SK-N-SH treated with all-trans-retinoic acid at 6 μM for 48 hours (cell line): ENCODE data around the gene PHLDB1.
"Not testable (repeated sequence)": the region's sequence is repeated elsewhere in the genome, so short reads cannot be mapped to it uniquely, and the experiment has no call there.

ENCODE experiments used
- ATAC-seq: fragments of 200-7000 bp; cut with Tn5 transposase; 3 replicates; pipeline ENCODE4 v1.9.1; 2020; ENCODE audit warnings: mild to moderate bottlenecking, moderate library complexity
- ARNTL ChIP-seq: fragments of 450-650 bp; formaldehyde crosslinking; IDR thresholded peaks from 2 replicates; pipeline ENCODE4 v1.5.0; 2020; ENCODE audit warnings: low read depth, mild to moderate bottlenecking, moderate library complexity, borderline replicate concordance
- ESRRG ChIP-seq: fragments of 250-450 bp; sonication (Bioruptor Pico); IDR thresholded peaks from 2 replicates; pipeline ENCODE4 v1.6.1; 2021; ENCODE audit warnings: mild to moderate bottlenecking
- GLIS3 ChIP-seq: fragments of 250-450 bp; sonication (Bioruptor Pico); IDR thresholded peaks from 2 replicates; pipeline ENCODE4 v1.5.0; 2020; ENCODE audit warnings: mild to moderate bottlenecking, moderate library complexity
- OSR1 ChIP-seq: fragments of 250-450 bp; sonication (Bioruptor Pico); IDR thresholded peaks from 2 replicates; pipeline ENCODE4 v1.8.0; 2022; ENCODE audit warnings: moderate library complexity, mild to moderate bottlenecking, inconsistent platforms
- PPARA ChIP-seq: fragments of 250-450 bp; sonication (Bioruptor Pico); IDR thresholded peaks from 2 replicates; pipeline ENCODE4 v1.5.0; 2020; ENCODE audit warnings: mild to moderate bottlenecking, borderline replicate concordance
- RARB ChIP-seq: fragments of 250-450 bp; sonication (Bioruptor Pico); IDR thresholded peaks from 2 replicates; pipeline ENCODE4 v1.8.0; 2021; ENCODE audit warnings: mild to moderate bottlenecking, moderate library complexity
- SNAI2 ChIP-seq: fragments of 250-450 bp; sonication (Bioruptor Pico); IDR thresholded peaks from 2 replicates; pipeline ENCODE4 v1.5.0; 2020; ENCODE audit warnings: mild to moderate bottlenecking, moderate library complexity
- TCF4 ChIP-seq: fragments of 250-450 bp; sonication (Bioruptor Pico); IDR thresholded peaks from 2 replicates; pipeline ENCODE4 v1.8.0; 2021; ENCODE audit warnings: mild to moderate bottlenecking, moderate library complexity, borderline replicate concordance
- TOX ChIP-seq: fragments of 250-450 bp; sonication (Bioruptor Pico); IDR thresholded peaks from 2 replicates; pipeline ENCODE4 v1.8.0; 2021; ENCODE audit warnings: mild to moderate bottlenecking, moderate library complexity, borderline replicate concordance
- ZC3H10 ChIP-seq: fragments of 250-450 bp; sonication (Bioruptor Pico); IDR thresholded peaks from 2 replicates; pipeline ENCODE4 v1.5.1; 2021; ENCODE audit warnings: mild to moderate bottlenecking, moderate library complexity
- ZFP3 ChIP-seq: fragments of 250-450 bp; sonication (Bioruptor Pico); IDR thresholded peaks from 2 replicates; pipeline ENCODE4 v1.5.0; 2020; ENCODE audit warnings: mild to moderate bottlenecking, moderate library complexity
- ZFP30 ChIP-seq: fragments of 450-650 bp; formaldehyde crosslinking; IDR thresholded peaks from 2 replicates; pipeline ENCODE4 v1.5.0; 2022; ENCODE audit warnings: mild to moderate bottlenecking, moderate library complexity
- ZNF70 ChIP-seq: fragments of 450-650 bp; formaldehyde crosslinking; IDR thresholded peaks from 2 replicates; pipeline ENCODE4 v1.5.0; 2020; ENCODE audit warnings: mild to moderate bottlenecking, moderate library complexity
- TF ChIP-seq, protein P1 (sequence below): fragments of 250-450 bp; sonication (Bioruptor Pico); IDR thresholded peaks from 2 replicates; pipeline ENCODE4 v1.5.1; 2020; ENCODE audit warnings: low read depth, mild to moderate bottlenecking, moderate library complexity
- TF ChIP-seq, protein P2 (sequence below): fragments of 250-450 bp; sonication (Bioruptor Pico); IDR thresholded peaks from 2 replicates; pipeline ENCODE4 v1.8.0; 2020; ENCODE audit warnings: mild to moderate bottlenecking, moderate library complexity, borderline replicate concordance

Gene PHLDB1

DNA sequence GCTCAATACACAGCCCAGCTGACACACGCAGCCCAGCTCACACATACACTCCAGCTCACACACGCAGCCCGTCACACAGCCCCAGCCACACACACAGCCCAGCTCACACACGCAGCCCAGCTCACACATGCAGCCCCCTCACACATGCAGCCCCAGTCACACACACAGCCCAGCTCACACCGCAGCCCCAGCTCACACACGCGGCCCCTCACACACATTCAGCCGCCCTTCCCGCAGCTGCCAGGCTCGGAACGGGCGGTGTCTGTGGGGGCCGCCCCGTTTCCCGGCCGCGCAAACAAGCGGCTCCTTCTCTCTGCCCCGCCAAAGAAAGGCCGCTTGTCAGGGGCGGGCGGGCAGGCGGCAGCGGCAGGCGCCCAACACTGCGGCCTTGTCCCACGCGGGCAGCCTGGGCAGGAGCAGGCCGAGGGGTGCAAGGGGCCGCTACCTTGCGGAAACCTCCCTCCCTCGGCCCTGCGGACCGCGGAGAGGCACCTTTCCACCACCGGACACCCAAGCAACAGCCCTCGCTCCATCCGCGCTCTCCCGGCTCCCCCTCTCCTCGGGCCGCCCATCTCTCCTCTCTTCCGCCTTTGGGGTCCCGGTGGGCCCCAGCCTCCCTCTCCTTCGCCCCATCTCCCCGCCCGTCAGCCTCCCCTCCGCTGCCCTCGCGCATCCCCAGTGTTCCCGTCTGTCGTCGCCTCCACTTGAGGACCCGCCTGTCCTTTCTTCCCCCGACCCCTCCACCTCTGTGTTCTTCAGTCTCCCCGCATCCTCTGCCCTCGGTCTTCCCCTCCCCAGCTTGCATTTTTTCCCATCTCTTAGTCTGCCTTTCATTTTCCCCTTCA, 2.2 kb downstream of the PHLDB1 start:
- ATAC-seq: no peak
- TF ChIP-seq, protein P1, sequence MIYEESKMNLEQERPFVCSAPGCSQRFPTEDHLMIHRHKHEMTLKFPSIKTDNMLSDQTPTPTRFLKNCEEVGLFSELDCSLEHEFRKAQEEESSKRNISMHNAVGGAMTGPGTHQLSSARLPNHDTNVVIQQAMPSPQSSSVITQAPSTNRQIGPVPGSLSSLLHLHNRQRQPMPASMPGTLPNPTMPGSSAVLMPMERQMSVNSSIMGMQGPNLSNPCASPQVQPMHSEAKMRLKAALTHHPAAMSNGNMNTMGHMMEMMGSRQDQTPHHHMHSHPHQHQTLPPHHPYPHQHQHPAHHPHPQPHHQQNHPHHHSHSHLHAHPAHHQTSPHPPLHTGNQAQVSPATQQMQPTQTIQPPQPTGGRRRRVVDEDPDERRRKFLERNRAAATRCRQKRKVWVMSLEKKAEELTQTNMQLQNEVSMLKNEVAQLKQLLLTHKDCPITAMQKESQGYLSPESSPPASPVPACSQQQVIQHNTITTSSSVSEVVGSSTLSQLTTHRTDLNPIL: no peak
- TF ChIP-seq TOX (CRISPR knock-in tag): no peak
- no peak for TF ChIP-seq ESRRG (CRISPR knock-in tag)

DNA sequence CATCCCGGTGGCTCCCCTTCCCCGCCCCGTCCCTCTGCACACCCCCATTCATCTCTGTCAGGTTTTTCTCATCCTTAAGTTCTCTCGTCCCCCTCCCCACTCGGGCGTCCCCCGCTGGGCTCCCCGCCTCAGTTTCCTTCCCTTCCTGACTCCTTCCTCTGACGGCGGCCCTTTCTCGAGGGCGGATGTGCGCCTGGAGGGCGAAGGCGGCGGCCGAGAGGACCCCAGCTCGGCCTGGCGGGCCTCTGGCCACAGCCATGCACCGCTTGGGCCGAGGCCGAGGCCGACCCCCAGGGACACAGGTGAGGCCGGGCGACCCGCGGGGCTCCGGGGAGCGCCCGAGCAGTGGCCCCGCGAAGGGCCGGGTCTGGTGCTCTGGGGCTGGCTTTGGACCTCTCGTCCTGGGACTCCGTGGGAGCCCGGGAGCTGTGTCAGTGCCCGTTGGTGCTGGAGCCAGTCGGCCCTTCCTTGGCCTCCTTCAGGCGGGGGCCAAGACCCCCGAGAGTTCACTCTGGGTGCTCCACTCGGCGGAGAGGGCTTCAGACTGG, 2.9 kb downstream of the PHLDB1 start:
- TF ChIP-seq PPARA (CRISPR knock-in tag) (no peak), ZFP30 (CRISPR knock-in tag) (no peak), TCF4 (CRISPR knock-in tag) (no peak), SNAI2 (CRISPR knock-in tag) (no peak), ZFP3 (CRISPR knock-in tag) (no peak)
- no peak for ATAC-seq

DNA sequence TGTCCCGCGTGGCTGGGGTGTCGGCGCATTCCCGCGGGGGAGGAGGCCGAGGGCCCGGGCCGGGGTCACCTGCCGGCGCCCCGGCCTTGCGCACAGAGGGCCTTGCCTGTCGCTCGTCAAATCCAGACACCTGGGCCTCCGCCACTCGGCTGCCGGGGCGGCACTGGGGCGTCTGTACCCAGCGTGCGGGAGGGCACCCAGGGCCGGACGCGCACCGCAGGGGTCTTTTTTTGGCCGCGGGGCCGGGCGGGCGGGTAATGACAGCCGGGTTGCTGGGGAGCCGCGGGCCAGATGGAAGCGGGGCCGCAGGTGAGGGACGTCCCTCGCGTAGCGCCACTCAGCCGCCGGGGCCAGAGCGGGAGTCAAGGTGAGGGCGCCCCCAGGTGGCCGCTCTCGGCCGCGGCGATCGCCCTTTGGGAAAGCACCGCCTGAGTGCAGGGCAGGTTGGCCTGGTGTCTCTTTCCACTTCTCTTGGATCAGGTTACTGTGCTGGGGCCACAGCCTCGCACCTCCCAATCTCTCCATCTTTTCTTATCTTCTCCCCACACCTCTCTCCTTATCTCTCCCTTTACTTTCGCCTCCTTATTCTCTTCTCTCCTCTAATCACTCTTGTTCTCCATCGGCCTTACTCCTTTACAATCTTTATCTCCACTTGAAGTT, 3.5 kb downstream of the PHLDB1 start:
- TF ChIP-seq ZNF70 (CRISPR knock-in tag) (no peak), SNAI2 (CRISPR knock-in tag) (no peak)
- no peak for ATAC-seq

DNA sequence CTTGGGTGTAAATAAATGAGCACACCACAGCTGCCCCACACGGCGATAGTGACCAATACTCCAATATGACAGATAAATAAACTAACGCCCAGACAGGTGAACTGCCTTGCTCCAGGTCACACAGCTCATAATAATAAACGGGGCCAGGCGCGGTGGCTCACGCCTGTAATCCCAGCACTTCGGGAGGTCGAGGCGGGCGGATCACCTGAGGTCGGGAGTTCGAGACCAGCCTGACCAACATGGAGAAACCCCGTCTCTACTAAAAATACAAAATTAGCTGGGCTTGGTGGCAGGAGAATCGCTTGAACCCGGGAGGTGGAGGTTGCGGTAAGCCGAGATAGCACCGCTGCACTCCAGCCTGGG, 4.0 kb downstream of the PHLDB1 start:
- ATAC-seq: not testable (repeated sequence)

DNA sequence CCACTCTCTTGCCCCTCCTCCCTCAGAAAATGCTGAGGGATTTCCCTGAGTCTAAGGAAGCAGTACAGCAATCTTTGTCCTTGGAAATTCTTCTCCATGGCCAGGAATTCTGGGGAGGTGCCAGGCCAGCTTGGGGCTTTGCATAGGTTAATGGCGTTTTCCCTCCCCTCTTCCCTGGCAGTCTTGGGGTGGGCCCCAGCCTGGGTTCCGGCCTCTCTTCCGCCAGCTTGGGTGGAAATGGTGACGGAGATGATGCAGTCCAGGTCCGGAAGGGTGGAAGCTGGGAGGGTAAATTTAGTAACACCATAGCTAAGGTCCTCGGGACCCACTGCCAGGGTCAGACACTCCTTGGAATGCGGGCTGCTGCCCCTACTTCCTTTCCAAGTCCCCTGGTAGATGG, 5.0 kb downstream of the PHLDB1 start:
- ATAC-seq: no peak
- TF ChIP-seq OSR1 (no peak), ZNF70 (CRISPR knock-in tag) (no peak), ZFP30 (CRISPR knock-in tag) (no peak), GLIS3 (CRISPR knock-in tag) (no peak)
- TF ChIP-seq, protein P1: no peak

DNA sequence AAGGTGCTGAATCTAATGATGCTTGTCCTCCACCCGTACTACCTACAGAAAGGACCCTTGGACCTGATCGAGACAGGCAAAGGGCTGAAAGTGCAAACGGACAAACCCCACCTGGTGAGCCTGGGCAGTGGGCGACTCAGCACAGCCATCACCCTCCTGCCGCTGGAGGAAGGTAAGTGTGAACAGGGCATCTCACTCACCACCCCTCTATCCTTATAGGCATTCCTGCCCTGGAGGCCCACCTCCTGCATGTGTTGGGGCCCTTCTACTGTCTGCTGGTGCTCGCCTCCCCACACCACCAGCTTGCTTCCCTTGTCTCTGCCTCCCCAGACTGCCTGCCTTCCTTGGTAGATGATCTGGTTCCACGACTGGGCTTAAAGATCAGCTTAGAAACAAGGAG, 7.1 kb downstream of the PHLDB1 start:
- ATAC-seq: no peak
- TF ChIP-seq ESRRG (CRISPR knock-in tag) (no peak), GLIS3 (CRISPR knock-in tag) (no peak)

DNA sequence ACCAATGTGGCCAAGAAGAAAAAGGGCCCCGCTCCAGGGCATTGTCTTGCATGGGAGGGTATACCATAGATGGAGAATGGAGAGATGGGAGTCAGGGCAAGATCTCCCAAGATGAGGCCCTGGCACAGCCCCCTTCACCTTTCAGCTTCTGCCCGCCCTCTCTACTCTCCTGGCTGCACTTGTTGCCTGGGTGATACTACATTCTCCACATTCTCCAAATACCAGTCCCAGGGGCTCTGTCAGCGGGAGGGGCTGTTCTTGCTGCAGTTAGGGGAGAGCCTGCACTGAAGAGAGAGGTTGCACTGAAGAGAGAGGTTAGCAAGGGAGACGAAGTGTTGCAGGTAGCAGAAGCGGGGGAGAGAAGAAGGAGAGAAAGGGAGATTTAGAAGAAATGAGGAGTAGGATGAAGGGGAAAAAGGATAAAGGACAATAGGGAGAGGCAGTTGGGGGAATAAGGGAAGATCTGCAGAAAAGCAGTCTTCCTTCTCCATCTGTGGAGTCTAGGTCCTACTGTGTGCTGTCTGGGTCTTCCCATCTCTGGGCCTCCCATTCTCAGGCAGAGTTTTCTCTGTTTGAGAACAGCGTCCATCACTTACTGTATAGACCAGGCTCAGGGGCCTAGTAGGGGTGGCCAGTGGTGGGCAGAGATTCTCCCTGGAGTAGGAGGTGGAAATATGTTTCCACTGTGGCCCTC, 8.0 kb downstream of the PHLDB1 start:
- TF ChIP-seq RARB (CRISPR knock-in tag): no peak
- no peak for TF ChIP-seq ESRRG (CRISPR knock-in tag)
- TF ChIP-seq, protein P2, sequence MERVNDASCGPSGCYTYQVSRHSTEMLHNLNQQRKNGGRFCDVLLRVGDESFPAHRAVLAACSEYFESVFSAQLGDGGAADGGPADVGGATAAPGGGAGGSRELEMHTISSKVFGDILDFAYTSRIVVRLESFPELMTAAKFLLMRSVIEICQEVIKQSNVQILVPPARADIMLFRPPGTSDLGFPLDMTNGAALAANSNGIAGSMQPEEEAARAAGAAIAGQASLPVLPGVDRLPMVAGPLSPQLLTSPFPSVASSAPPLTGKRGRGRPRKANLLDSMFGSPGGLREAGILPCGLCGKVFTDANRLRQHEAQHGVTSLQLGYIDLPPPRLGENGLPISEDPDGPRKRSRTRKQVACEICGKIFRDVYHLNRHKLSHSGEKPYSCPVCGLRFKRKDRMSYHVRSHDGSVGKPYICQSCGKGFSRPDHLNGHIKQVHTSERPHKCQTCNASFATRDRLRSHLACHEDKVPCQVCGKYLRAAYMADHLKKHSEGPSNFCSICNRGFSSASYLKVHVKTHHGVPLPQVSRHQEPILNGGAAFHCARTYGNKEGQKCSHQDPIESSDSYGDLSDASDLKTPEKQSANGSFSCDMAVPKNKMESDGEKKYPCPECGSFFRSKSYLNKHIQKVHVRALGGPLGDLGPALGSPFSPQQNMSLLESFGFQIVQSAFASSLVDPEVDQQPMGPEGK (CRISPR knock-in tag): peak; percentile 89; the same call in 1 of the 2 replicates
- peak; percentile 5; the same call in 2 of the 3 replicates for ATAC-seq

DNA sequence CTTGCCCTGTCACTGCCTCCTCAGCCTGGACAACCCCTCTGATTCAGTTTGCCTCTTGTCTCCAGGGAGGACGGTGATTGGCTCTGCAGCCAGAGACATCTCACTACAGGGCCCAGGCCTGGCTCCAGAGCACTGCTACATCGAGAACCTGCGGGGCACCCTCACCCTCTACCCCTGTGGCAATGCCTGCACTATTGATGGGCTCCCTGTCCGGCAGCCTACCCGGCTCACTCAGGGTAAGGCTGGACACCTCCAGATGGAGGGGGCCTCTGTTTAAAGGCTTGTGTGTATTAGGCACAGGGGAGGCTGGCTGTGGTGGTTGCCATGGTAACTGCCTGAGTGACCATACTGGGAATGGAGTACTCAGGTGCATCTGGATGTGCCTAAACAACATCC, 8.6 kb downstream of the PHLDB1 start:
- ATAC-seq: no peak
- TF ChIP-seq ARNTL (CRISPR knock-in tag) (no peak), ZNF70 (CRISPR knock-in tag) (no peak), ZC3H10 (CRISPR knock-in tag) (no peak)
